BJ (cell line): ENCODE results near the gene KCNQ1. TPM values are rescaled to one million over a fixed set of nuclear protein-coding genes. Genes with fewer than 3 reads are reported as not detected.

Experiments
- CTCF ChIA-PET: fragments of 350-600 bp; formaldehyde crosslinking; extraction: SDS; loops from one replicate; lab custom pipeline; 2021; ENCODE audit warnings: antibody characterized with exemption, inconsistent platforms; lab: Yijun Ruan, JAX
- POLR2A ChIA-PET: fragments of 300-600 bp; sonication (Branson Sonifier 250); formaldehyde crosslinking; extraction: SDS; loops from one replicate; lab custom pipeline; 2021; ENCODE audit warnings: antibody characterized with exemption; lab: Charles Lee
- DNase-seq: peaks from one replicate; pipeline ENCODE4 v3.0.0-alpha.2; 2011; ENCODE audit warnings: low read depth
- H3K27me3 ChIP-seq: 2 replicates; pipeline ENCODE4 v1.6.0; 2011; ENCODE audit warnings: low read length; ENCODE audit not compliant: control insufficient read depth, insufficient read depth
- H3K36me3 ChIP-seq: 2 replicates; pipeline ENCODE4 v1.5.1; 2011; ENCODE audit warnings: low read length; ENCODE audit not compliant: control insufficient read depth, insufficient read depth
- H3K4me3 ChIP-seq: 2 replicates; pipeline ENCODE4 v1.5.1; 2011; ENCODE audit warnings: low read depth, mild to moderate bottlenecking, control low read depth, low read length
- polyA plus RNA-seq: library from polyadenylated mRNA; depleted of rRNA; stranded (reverse); fragments of >200 nt; gene quantifications from 2 replicates; pipeline ENCODE4 v1.2.3, GENCODE V29; 2011
- TF ChIP-seq, protein P1 (sequence below): IDR thresholded peaks from 2 replicates; pipeline ENCODE4 v1.5.1; 2011; ENCODE audit warnings: low read depth, mild to moderate bottlenecking, control low read depth, inconsistent platforms, low read length, moderate library complexity; ENCODE audit not compliant: insufficient read depth

Gene KCNQ1
- polyA plus RNA-seq, 1 experiment, result not detected

GRCh38 chr11:2827256-2827655 is 382.4 kb downstream of the KCNQ1 start:
- no peak overlapping the region for H3K4me3 ChIP-seq
- no peak for DNase-seq
- H3K27me3 ChIP-seq, result no peaks in the 10 kb centered on the region
- TF ChIP-seq, protein P1, sequence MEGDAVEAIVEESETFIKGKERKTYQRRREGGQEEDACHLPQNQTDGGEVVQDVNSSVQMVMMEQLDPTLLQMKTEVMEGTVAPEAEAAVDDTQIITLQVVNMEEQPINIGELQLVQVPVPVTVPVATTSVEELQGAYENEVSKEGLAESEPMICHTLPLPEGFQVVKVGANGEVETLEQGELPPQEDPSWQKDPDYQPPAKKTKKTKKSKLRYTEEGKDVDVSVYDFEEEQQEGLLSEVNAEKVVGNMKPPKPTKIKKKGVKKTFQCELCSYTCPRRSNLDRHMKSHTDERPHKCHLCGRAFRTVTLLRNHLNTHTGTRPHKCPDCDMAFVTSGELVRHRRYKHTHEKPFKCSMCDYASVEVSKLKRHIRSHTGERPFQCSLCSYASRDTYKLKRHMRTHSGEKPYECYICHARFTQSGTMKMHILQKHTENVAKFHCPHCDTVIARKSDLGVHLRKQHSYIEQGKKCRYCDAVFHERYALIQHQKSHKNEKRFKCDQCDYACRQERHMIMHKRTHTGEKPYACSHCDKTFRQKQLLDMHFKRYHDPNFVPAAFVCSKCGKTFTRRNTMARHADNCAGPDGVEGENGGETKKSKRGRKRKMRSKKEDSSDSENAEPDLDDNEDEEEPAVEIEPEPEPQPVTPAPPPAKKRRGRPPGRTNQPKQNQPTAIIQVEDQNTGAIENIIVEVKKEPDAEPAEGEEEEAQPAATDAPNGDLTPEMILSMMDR, result no peak
- no peaks in the 10 kb centered on the region for H3K36me3 ChIP-seq
- CTCF ChIA-PET, result interaction anchor here (1.4 to 2.0 kb wide), 3 partner anchors 9 to 60 kb away, joined by 3 to 9 read pairs (median 3); no protein-coding TSS in a partner anchor
- POLR2A ChIA-PET, result no interaction called here

- POLR2A ChIA-PET, result no interaction called here
- no peaks in the 10 kb centered on the region for H3K27me3 ChIP-seq
- TF ChIP-seq, protein P1, result no peak
- H3K36me3 ChIP-seq, result no peaks in the 10 kb centered on the region
- CTCF ChIA-PET, result interaction anchor here (1.5 to 2.0 kb wide), 2 partner anchors 9 to 15 kb away, joined by 3 to 9 read pairs; no protein-coding TSS in a partner anchor
- no peak for DNase-seq
- H3K4me3 ChIP-seq, result no peak overlapping the region
These were observed 383.0 kb downstream of the KCNQ1 start for GRCh38 chr11:2827792-2828191.

- CTCF ChIA-PET, result interaction anchor here (0.7 to 2.0 kb wide), 2 partner anchors 8 to 32 kb away, joined by 3 to 9 read pairs; no protein-coding TSS in a partner anchor
- DNase-seq, result no peak
- H3K27me3 ChIP-seq, result no peaks in the 10 kb centered on the region
- TF ChIP-seq, protein P1, result no peak
- POLR2A ChIA-PET, result no interaction called here
- H3K36me3 ChIP-seq, result no peaks in the 10 kb centered on the region
- H3K4me3 ChIP-seq, result no peak overlapping the region
These were observed 383.9 kb downstream of the KCNQ1 start for GRCh38 chr11:2828585-2829330.

DNA sequence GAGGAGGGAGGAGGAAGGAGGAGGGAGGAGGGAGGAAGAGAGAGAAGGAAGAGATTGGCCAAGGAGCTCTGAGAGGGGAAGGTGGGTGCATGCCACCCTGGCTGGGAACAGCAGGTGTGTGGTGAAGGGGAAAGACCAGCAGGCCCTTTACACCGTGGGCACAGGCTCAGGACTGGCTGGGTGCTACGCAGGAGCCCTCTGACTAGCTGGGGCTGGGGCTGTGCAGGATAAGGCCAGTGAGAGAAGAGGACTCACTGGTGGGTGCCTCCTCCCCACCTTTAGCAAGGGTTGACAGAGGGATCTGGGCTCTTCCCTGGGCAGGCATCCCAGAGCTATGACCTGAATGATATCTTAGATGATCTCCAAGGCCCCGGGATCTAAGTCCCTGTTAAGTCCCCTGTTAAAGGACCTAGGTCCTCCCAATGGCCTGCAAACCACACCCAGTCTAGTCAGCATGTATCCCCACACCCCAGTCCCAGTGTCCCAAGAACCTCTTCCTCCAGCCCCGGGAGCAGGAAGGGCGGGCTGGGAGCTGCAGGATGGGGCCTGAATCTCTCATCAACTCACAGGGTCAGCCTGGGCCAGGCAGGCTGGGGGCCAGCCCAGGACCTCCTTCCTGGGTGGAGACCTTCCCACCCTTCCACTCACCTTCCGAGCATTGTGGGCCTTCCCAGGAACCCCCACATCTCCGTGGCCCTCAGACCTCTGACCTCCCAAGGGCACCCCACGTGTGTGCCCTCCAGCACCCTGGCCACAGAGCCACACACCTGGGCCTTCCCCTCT is 385.4 kb downstream of the KCNQ1 start:
- no peaks in the 10 kb centered on the region for H3K27me3 ChIP-seq
- ChIA-PET POLR2A (no interaction called here), CTCF (no interaction called here)
- no peak overlapping the region for H3K4me3 ChIP-seq
- DNase-seq, result no peak
- TF ChIP-seq, protein P1, result no peak
- no peaks in the 10 kb centered on the region for H3K36me3 ChIP-seq

- no peak for DNase-seq
- TF ChIP-seq, protein P1, result no peak
- H3K36me3 ChIP-seq, result no peaks in the 10 kb centered on the region
- CTCF ChIA-PET, result no interaction called here
- H3K27me3 ChIP-seq, result no peaks in the 10 kb centered on the region
- H3K4me3 ChIP-seq, result no peak overlapping the region
- POLR2A ChIA-PET, result no interaction called here
These were observed 386.1 kb downstream of the KCNQ1 start for GRCh38 chr11:2830886-2831285.
